Activated naive CD4-positive, alpha-beta T cell (primary cell): ENCODE data around the gene FADS2.

Experiments
- DNase-seq, 4 experiments: peaks; one replicate each; lab custom pipeline; 2025; lab: John Stamatoyannopoulos, UW

Gene FADS2

DNA sequence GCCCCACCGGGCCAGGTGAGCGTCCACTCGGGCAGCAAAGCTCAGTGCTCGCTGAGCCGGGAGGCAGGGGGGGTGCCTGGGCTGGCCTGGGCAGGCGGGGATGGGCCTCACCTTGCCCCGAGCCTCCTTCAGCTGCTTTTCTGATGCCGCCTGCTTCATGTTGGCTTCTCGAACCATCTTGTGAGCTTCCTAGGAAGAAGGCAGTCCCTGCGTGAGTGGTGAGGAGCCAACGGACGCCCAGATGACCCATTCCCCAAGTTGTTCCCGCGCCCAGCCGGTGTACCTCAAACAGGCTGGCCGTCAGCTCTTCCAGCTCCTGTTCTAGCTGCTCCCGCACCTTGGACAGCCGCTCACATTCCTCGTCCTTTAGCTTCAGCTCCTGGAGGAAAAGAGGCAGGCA is 79.2 kb downstream of the FADS2 start:
- DNase-seq: no peak

DNA sequence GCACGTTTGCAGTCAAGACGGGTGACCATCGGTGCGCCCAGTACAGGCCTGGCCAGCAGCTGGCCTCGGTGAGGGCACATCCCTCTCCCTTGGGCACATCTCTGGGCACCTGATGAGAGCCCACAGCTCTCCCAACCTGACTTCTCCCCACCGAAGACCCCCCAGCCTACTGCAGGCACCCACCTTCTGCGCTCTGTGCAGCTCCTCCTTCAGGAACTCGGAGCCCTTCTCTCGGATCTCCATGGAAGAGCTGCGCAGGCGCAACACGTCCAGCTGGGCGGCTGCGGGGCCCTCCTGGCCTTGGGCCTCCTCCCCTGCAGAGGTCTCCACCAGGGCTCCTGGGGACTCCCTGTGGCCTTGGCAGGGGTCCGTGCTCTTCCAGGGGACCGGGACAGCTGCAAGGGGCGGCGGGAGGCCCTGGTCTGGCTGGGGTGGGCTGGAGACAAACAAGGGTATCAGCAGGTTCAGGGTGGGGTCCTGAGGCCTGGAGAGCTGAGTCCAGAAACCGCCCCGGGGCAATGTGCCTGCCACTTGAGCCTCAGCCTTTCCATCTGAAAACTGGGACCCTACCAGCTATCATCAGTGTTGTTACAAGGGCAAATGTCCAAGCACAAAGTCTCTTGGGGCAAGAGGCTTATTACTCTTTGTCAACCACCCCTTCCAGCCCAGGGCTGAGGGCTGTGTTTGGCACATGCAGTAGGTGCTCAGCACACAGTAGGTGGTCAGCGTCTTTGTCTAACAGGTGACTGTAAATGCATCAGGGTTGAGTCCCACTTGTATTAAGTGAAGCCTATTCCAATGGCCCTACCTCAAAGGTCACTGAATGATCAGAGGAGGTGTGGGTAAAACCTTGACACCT is 80.0 kb downstream of the FADS2 start:
- no peak for DNase-seq

DNA sequence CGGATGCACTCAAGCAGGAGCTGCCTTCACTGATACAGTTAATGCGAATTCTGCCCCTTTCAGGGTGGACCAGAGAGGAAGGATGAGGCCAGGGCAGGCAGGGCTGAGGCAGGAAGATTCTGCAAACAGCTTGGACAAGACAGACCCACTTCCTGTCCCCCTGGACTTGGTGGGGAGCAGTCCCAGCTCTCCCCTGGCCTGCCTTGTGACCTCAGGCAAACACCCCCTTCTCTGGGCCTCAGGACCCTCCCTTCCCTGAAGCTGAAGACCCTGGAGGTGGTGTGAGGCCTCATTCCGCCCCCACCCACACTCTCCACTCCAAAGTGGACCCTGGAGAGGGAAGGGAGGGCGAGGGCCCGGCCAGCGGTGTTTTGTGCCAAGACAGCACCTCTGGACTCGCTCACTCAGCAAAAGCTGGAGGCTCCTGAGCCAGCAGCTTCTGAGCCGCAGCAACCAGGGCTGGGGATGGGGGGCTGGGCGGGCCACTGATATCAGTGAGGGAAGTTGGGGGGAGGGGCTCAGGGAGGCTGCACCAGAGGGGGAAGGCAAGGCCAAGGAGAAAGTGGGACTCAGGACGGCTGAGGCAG is 80.7 kb downstream of the FADS2 start:
- no peak for DNase-seq

- no peak for DNase-seq
Measured at GRCh38 chr11:61910187-61911127, 82.4 kb downstream of the FADS2 start.

DNA sequence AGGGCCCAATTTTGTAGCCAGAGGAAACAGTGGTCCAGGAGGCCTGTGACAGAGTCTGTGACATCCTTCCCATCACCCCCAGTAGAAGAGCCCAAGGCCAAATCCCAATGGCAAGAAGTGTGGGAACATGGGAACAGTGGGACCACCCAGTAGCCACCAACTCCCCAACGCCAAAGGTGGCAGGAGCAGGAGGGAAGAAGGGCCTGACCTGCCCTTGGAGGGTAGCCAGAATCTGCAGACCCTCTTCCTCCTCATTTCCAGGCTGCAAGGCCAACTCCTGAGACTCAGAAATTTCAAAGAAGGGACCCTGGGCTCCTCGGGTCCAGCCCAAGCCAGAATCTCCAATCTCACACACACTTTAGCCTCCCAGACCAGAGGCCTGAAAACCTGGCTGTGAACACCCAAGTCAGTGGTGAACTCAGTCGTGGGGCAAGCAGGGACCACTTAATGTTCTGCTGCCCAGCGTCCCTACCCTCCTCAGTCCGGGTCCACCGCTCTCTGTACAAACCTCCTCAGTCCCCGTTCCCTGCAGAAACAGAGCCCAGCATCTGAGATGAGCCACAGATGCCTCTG is 83.1 kb downstream of the FADS2 start:
- DNase-seq: no peak

- DNase-seq: no peak
Measured at GRCh38 chr11:61911701-61912529, 83.8 kb downstream of the FADS2 start.

DNA sequence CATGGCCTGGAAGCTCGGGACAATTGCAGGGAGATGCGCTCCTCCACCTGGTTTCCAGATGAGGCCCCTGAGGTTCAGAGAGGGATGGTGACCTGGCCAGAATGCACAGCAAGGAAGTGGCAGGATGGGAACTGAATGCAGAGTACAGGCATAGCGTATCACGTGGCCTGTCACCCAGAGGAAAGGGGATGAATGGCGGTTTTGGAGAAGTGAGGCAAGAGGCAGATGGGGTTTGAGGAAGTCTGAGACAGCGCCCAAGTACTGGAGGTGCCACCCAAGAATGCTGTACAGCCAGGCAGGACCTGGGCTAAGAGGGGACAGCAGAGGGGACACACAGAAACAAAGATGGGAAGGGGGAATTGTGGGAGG is 84.4 kb downstream of the FADS2 start:
- DNase-seq: no peak

GRCh38 chr11:61912991-61913698 is 85.0 kb downstream of the FADS2 start:
- no peak for DNase-seq

GRCh38 chr11:61913699-61914395 is 85.7 kb downstream of the FADS2 start:
- no peak for DNase-seq

DNA sequence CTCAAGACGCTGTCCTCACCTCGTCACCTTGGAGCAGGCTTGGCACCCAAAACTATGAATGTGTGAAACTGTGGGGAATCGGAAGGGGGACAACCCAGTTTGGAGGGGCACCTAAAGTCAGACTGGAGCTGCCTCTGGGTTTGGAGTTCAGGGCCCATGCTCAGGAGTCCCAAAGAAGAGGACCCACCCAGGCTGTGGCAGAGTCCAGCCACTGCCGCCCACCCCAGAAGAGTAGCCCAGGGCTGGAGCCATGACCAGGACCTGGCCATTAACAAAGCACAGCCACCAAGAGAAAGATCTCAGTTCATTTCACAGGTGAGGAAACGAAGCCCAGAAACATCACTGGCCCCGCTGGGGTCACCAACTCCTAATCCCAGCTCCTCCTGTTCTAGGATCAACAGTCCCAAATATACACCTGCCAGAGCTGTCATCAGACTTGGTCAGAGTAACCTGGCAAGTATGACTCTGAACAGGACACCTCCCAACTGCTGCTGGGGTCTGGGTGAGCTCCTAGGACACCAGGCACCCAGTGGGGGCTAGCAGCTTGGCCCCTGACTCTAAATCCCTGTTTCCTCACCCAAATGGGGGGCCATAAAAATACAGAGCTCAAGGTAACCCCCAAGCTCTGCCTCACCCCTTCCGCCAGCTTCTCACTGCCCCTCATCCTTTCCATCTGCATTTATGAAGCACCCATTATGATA is 86.5 kb downstream of the FADS2 start:
- no peak for DNase-seq

DNA sequence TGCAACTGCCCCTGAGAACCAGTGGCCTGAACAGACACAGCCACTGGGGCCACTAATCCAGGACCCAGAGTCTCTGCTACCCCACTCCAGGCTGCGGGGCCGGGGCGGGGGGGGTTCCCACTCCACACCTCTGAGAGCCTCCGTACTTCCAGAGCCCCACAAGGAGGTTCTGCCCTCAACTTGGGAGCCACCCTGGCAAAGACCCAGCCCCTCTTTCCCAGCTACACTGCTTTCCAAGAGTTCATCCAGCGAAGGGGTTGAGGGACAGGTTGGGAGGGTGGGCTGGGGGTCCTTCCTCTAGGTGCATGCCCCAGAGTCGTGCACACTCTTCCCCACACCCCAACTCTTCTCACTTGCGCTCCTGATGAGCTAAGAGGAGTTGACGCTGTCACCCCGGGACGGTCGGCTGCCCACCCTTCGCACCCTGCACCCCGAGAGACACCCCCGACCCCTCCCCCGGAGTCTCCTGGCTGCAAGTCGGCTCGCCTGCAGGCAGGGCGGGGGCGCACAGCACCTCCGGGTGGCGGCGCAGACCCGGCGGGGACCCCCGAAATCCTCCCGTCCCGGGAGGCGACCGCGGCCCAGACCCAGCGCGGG is 88.7 kb downstream of the FADS2 start:
- DNase-seq: no peak
